ENCODE measurements around the gene LINC01488.

- TF ChIP-seq CTCF (IDR thresholded peaks at IDR 0.05; ENCODE audit: insufficient read depth, low read length, poor library complexity, severe bottlenecking) = no peak
- TF ChIP-seq EZH2phosphoT487 (conservative IDR thresholded peaks at IDR 0.05; ENCODE audit: low read length) = no peak
These were observed 1.7 kb upstream of the LINC01488 start for GRCh38 chr11:69479591-69480271.

Measured in SU-DHL-6 (cell line).